Neural progenitor cell (in vitro differentiated cells): ENCODE results near the gene CFAP20DC. TPM values are rescaled to one million over a fixed set of nuclear protein-coding genes. Genes with fewer than 3 reads are reported as not detected.

Experiments
- DNase-seq: peaks from one replicate; pipeline ENCODE4 v3.0.0-alpha.2; 2016; ENCODE audit warnings: low spot score
- H2AFZ ChIP-seq: fragments of 200-600 bp; sonication (generic); replicated peaks from 2 replicates; pipeline ENCODE4 v1.6.1; 2016; ENCODE audit warnings: antibody characterized with exemption
- H3F3A ChIP-seq: fragments of 200-600 bp; sonication (generic); 2 replicates; pipeline ENCODE4 v1.6.1; 2016; ENCODE audit warnings: antibody characterized with exemption, low read depth
- H3K27ac ChIP-seq: fragments of 200-600 bp; sonication (generic); 2 replicates; pipeline ENCODE4 v1.5.1; 2016; ENCODE audit warnings: mild to moderate bottlenecking
- H3K27me3 ChIP-seq: fragments of 200-600 bp; sonication (generic); 2 replicates; pipeline ENCODE4 v1.6.1; 2016; ENCODE audit warnings: mild to moderate bottlenecking, moderate library complexity
- H3K36me3 ChIP-seq: fragments of 200-600 bp; sonication (generic); 2 replicates; pipeline ENCODE4 v1.5.1; 2016
- H3K4me1 ChIP-seq: fragments of 200-600 bp; sonication (generic); 2 replicates; pipeline ENCODE4 v1.6.1; 2016; ENCODE audit warnings: mixed run types
- H3K4me2 ChIP-seq: fragments of 200-600 bp; sonication (generic); 2 replicates; pipeline ENCODE4 v1.6.1; 2016
- H3K4me3 ChIP-seq: fragments of 200-600 bp; sonication (generic); 2 replicates; pipeline ENCODE4 v1.5.1; 2016
- H3K79me2 ChIP-seq: fragments of 200-600 bp; sonication (generic); 2 replicates; pipeline ENCODE4 v1.6.1; 2016; ENCODE audit warnings: low read depth
- H3K9ac ChIP-seq: fragments of 200-600 bp; sonication (generic); 2 replicates; pipeline ENCODE4 v1.6.1; 2016
- H3K9me3 ChIP-seq: fragments of 200-600 bp; sonication (generic); 2 replicates; pipeline ENCODE4 v1.5.1; 2016; ENCODE audit warnings: low read depth
- H4K20me1 ChIP-seq: fragments of 200-600 bp; sonication (generic); 2 replicates; pipeline ENCODE4 v1.6.1; 2016; ENCODE audit warnings: low read depth
- H3K27ac Mint-ChIP-seq: 3 replicates; pipeline ENCODE4 v1.8.0; 2021; ENCODE audit warnings: mixed read lengths
- H3K27me3 Mint-ChIP-seq: 2 replicates; pipeline ENCODE4 v1.8.0; 2022; ENCODE audit warnings: low read depth, mild to moderate bottlenecking, inconsistent platforms, moderate library complexity, mixed read lengths; ENCODE audit not compliant: insufficient read depth
- H3K36me3 Mint-ChIP-seq: 3 replicates; pipeline ENCODE4 v1.8.0; 2021; ENCODE audit warnings: mixed read lengths
- H3K4me1 Mint-ChIP-seq: 3 replicates; pipeline ENCODE4 v1.8.0; 2021; ENCODE audit warnings: mixed read lengths
- H3K4me3 Mint-ChIP-seq: 3 replicates; pipeline ENCODE4 v1.8.0; 2021; ENCODE audit warnings: mild to moderate bottlenecking, moderate library complexity, mixed read lengths
- H3K9me3 Mint-ChIP-seq: 3 replicates; pipeline ENCODE4 v1.8.0; 2020; ENCODE audit warnings: mixed read lengths
- EZH2 ChIP-seq: fragments of 200-600 bp; sonication (generic); IDR thresholded peaks from 2 replicates; pipeline ENCODE4 v1.6.1; 2017; ENCODE audit warnings: antibody characterized with exemption, mild to moderate bottlenecking, moderate library complexity
- EZH2phosphoT487 ChIP-seq: fragments of 200-600 bp; sonication (generic); IDR thresholded peaks from 2 replicates; pipeline ENCODE4 v1.6.1; 2017; ENCODE audit warnings: antibody characterized with exemption
- total RNA-seq: library from RNA; depleted of rRNA; stranded (reverse); fragments of >200 nt; gene quantifications from 2 replicates; pipeline ENCODE4 v1.2.3, GENCODE V29; 2015; ENCODE audit warnings: low replicate concordance
- TF ChIP-seq, protein P1 (sequence below): fragments of 200-600 bp; sonication (generic); IDR thresholded peaks from 2 replicates; pipeline ENCODE4 v1.5.1; 2017; ENCODE audit warnings: antibody characterized with exemption, mild to moderate bottlenecking

The CFAP20DC gene
- total RNA-seq, 1 donor from 2014 or later: 14.0 TPM

- H3K27me3 Mint-ChIP-seq: no peaks in the 10 kb centered on the region
- Histone ChIP-seq H3K27me3 (no peaks in the 10 kb centered on the region), H3K27ac (no peak overlapping the region), H3K4me1 (peaks cover 7% of the 10 kb centered on the region), H3K4me2 (no peak overlapping the region), H2AFZ (no peak overlapping the region), H3K79me2 (no peaks in the 10 kb centered on the region), H3F3A (no peaks in the 10 kb centered on the region), H4K20me1 (no peaks in the 10 kb centered on the region), H3K4me3 (no peak overlapping the region), H3K36me3 (no peaks in the 10 kb centered on the region), H3K9me3 (no peaks in the 10 kb centered on the region), H3K9ac (no peak overlapping the region)
- TF ChIP-seq EZH2 (no peak), EZH2phosphoT487 (no peak)
- TF ChIP-seq, protein P1, sequence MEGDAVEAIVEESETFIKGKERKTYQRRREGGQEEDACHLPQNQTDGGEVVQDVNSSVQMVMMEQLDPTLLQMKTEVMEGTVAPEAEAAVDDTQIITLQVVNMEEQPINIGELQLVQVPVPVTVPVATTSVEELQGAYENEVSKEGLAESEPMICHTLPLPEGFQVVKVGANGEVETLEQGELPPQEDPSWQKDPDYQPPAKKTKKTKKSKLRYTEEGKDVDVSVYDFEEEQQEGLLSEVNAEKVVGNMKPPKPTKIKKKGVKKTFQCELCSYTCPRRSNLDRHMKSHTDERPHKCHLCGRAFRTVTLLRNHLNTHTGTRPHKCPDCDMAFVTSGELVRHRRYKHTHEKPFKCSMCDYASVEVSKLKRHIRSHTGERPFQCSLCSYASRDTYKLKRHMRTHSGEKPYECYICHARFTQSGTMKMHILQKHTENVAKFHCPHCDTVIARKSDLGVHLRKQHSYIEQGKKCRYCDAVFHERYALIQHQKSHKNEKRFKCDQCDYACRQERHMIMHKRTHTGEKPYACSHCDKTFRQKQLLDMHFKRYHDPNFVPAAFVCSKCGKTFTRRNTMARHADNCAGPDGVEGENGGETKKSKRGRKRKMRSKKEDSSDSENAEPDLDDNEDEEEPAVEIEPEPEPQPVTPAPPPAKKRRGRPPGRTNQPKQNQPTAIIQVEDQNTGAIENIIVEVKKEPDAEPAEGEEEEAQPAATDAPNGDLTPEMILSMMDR: no peak
- H3K4me3 Mint-ChIP-seq: no peak overlapping the region
- peaks cover 8% of the 10 kb centered on the region for H3K9me3 Mint-ChIP-seq
- DNase-seq: no peak
- no peak overlapping the region for H3K27ac Mint-ChIP-seq
- H3K4me1 Mint-ChIP-seq: no peaks in the 10 kb centered on the region
- H3K36me3 Mint-ChIP-seq: no peaks in the 10 kb centered on the region
Measured at GRCh38 chr3:58900386-58900785, 149.4 kb downstream of the CFAP20DC start.

DNA sequence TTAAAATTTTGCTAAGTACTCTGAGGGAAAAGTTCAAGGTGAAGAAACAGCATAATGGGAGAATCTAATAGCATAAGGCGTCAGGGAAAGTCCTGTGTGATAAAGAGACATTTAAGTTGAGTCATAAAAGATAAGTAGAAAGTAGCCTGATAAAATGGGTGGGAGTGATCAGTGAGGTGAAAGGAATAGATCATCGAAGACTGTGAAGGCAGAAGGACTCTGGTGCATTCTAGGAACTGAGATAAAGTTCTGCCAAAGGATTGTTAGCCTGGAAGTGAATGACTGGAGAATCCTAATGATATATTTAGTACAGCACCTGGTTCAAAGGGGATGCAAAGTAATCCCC is 149.9 kb downstream of the CFAP20DC start:
- Histone ChIP-seq H3F3A (no peaks in the 10 kb centered on the region), H4K20me1 (no peaks in the 10 kb centered on the region), H3K4me2 (no peak overlapping the region), H3K4me3 (no peak overlapping the region), H3K79me2 (no peaks in the 10 kb centered on the region), H3K9ac (no peak overlapping the region), H3K36me3 (no peaks in the 10 kb centered on the region), H3K4me1 (peaks cover 7% of the 10 kb centered on the region), H2AFZ (no peak overlapping the region), H3K27ac (no peak overlapping the region), H3K9me3 (no peaks in the 10 kb centered on the region), H3K27me3 (no peaks in the 10 kb centered on the region)
- Mint-ChIP-seq H3K27ac (no peak overlapping the region), H3K27me3 (no peaks in the 10 kb centered on the region), H3K36me3 (no peaks in the 10 kb centered on the region), H3K4me1 (no peaks in the 10 kb centered on the region), H3K4me3 (no peak overlapping the region), H3K9me3 (peaks cover 11% of the 10 kb centered on the region)
- DNase-seq: no peak
- no peak for TF ChIP-seq EZH2phosphoT487
- TF ChIP-seq, protein P1: no peak
- TF ChIP-seq EZH2: no peak

DNA sequence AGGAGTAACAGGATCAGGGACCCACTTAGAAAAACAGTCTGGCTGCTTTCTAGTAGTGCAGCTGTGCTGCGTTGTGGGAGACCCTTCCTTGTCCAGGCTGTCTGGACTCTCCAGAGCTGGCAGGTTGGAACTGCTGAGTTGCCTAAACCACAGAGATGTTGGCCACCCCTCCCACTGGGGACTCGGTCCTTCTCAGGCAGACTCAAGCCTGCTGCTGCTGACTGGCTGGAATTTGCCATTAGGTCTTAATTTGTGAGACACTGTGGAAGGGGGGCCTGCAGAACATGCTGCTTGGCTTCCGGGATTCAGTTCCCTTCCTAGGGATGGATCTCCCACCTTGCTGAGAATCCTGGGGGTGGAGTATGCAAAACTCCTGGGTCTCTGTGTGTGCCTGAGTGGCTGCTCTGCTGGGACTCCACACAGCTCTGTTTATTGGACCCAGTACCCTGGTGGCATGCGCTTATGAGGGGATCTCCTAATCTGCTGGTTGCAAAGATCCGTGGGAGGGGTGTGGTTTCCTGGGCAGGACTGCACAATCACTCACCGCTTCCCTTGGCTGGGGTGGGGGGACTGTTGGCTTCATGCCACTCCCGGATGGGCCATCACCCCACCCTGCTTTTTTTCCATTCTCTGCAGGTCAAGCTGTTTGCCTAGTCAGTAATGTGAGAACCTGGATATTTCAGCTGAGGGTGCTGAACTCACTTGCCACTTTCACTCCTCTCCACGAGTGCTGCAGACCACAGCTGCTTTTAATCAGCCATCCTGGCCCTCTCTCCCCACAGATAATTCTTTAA is 150.5 kb downstream of the CFAP20DC start:
- Histone ChIP-seq H3F3A (no peaks in the 10 kb centered on the region), H3K4me1 (peaks cover 7% of the 10 kb centered on the region), H3K4me2 (no peak overlapping the region), H3K27ac (no peak overlapping the region), H2AFZ (no peak overlapping the region), H4K20me1 (no peaks in the 10 kb centered on the region), H3K9ac (no peak overlapping the region), H3K9me3 (no peaks in the 10 kb centered on the region), H3K27me3 (no peaks in the 10 kb centered on the region), H3K36me3 (no peaks in the 10 kb centered on the region), H3K79me2 (no peaks in the 10 kb centered on the region), H3K4me3 (no peak overlapping the region)
- H3K27ac Mint-ChIP-seq: no peak overlapping the region
- peaks cover 11% of the 10 kb centered on the region for H3K9me3 Mint-ChIP-seq
- H3K4me1 Mint-ChIP-seq: no peaks in the 10 kb centered on the region
- no peak overlapping the region for H3K4me3 Mint-ChIP-seq
- no peaks in the 10 kb centered on the region for H3K27me3 Mint-ChIP-seq
- DNase-seq: no peak
- no peaks in the 10 kb centered on the region for H3K36me3 Mint-ChIP-seq
- TF ChIP-seq EZH2phosphoT487 (no peak), EZH2 (no peak)
- TF ChIP-seq, protein P1: no peak
